ENCODE data around the gene ECD. TPM values are rescaled to one million over a fixed set of nuclear protein-coding genes. Genes with fewer than 3 reads are reported as not detected.

Gene ECD
- total RNA-seq (10 to 100 TPM; 31.1 to 35.3 TPM), polyA plus RNA-seq (10 to 100 TPM; 33.2 to 33.8 TPM)

DNA sequence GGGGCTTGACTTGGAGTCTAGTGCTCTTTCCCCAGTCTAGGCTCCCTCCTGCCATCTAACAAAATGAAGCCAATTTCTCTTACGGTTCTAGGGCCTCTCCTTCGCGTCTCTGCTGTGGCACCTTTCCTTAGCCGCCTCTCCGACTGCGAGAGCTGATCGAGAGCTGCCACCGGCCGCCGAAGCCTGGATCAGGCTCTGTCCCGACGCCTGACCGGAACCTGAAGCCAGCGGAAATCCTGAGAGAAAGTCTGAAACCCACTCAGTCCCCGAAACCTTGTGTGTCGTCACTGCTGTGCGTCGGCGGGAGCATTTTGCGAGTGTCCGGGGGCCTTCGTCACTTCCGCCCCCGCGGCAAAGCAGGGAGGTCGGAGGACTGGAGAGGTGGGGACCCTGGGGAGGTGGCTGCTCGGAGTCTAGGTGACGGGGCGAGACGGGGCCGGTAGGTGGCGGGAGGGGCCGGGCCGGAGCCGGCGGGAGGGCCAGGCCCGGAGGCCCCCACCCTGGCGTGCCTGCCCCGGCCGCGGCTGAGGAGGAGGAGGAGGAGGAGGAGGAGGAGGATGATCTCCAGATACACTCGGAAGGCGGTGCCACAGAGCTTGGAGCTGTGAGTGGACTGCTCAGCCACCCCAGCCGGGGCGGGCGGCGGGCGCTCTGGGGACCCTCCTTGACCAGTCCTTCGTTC lies at the start of gene ECD, which contains the start of gene FAM149B1:
Gene ECD, minus strand, starts transcription at position 226 of the 682 bp plus-strand sequence. CDS start 4,071 bp downstream, outside the sequence.
Gene FAM149B1, plus strand, starts transcription at position 337 of the 682 bp plus-strand sequence. Its CDS starts 221 bp downstream, at position 558.
- no peaks in the 10 kb centered on the region for H3K27me3 Mint-ChIP-seq
- H3K4me3 Mint-ChIP-seq, result peak within 1 kb of the TSS; percentile 97 to 100 (median 100)
- no peaks in the 10 kb centered on the region for H3K27me3 ChIP-seq (ENCODE audit: insufficient read depth, low read length)
- peak within 1 kb of the TSS; percentile 83 to 96 for H3K4me3 ChIP-seq (ENCODE audit: low read length in 2 of 2)
- no peaks in the 10 kb centered on the region for H3K9me3 ChIP-seq (ENCODE audit: control insufficient read depth in 1 of 2, low read length in 2 of 2)
- H3K4me1 Mint-ChIP-seq, result peaks cover 33 to 48% (median 38%) of the 10 kb centered on the region in 4 donors
- intact Hi-C loops (cut with micrococcal nuclease), result loop anchor here (1.0 to 5.0 kb wide), 5 partner anchors 72 to 813 kb away; partner anchors contain the start of genes ANXA7, DNAJB12, DNAJC9 and P4HA1
- H3K27ac Mint-ChIP-seq, result peak within 1 kb of the TSS; percentile 99 to 100 (median 100)
- H3K4me1 ChIP-seq (ENCODE audit: insufficient read depth, low read length), result peaks cover 41% of the 10 kb centered on the region
- peak within 1 kb of the TSS; percentile 93 for H3K27ac ChIP-seq (ENCODE audit: low read depth, low read length)
- no peaks in the 10 kb centered on the region for H3K9me3 Mint-ChIP-seq
- peak; percentile 91 to 94 (median 92) for DNase-seq
- POLR2A ChIA-PET (ENCODE audit: partially characterized antibody), result interaction anchor here (0.6 to 2.8 kb wide), 10 partner anchors 9 to 246 kb away, joined by 3 to 13 read pairs (median 4); partner anchors contain the start of genes ANXA7, DNAJC9, MRPS16 and P4HA1
- peaks cover 8% of the 10 kb centered on the region for H3K36me3 ChIP-seq (ENCODE audit: insufficient read depth, low read length)
- CTCF ChIA-PET (ENCODE audit: partially characterized antibody), result interaction anchor here (1.5 to 4.5 kb wide), 3 partner anchors 9 to 72 kb away, joined by 6 to 63 read pairs (median 39); partner anchors contain the start of genes NUDT13 and P4HA1
- peaks cover 4 to 24% of the 10 kb centered on the region in 2 donors for H3K36me3 Mint-ChIP-seq

DNA sequence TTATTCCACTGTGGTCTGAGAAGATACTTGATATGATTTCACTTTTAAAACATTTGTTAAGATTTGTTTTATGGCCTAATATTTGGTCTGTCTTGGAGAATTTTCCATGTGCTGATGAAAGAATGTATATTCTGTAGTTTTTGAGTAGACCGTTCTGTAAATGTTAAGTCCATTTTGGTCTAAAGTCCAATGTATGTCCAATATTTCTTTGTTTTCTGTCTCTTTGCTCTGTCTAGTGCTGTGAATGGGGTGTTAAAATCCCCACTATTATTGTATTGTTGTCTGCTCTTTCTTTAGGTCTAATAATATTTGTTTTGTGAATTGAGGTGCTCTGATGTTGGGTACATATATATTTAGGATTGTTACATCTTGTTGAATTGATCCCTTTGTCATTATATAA lies 47.9 kb upstream of the ECD start:
- Histone ChIP-seq H3K27ac (ENCODE audit: low read depth, low read length) (no peak overlapping the region), H3K4me3 (ENCODE audit: low read length in 2 of 2) (no peak overlapping the region), H3K36me3 (ENCODE audit: insufficient read depth, low read length) (peaks cover 8% of the 10 kb centered on the region), H3K9me3 (ENCODE audit: control insufficient read depth in 1 of 2, low read length in 2 of 2) (no peaks in the 10 kb centered on the region), H3K4me1 (ENCODE audit: insufficient read depth, low read length) (no peaks in the 10 kb centered on the region), H3K27me3 (ENCODE audit: insufficient read depth, low read length) (no peaks in the 10 kb centered on the region)
- Mint-ChIP-seq H3K4me3 (no peak overlapping the region), H3K36me3 (peaks cover 57 to 71% of the 10 kb centered on the region in 2 donors), H3K9me3 (peaks cover 0 to 1% (median 0%) of the 10 kb centered on the region in 8 donors), H3K27me3 (no peaks in the 10 kb centered on the region), H3K4me1 (peaks cover 0 to 4% (median under 1%) of the 10 kb centered on the region in 4 donors), H3K27ac (no peak overlapping the region)
- CTCF ChIA-PET (ENCODE audit: partially characterized antibody), result no interaction called here
- POLR2A ChIA-PET (ENCODE audit: partially characterized antibody), result no interaction called here
- intact Hi-C loops (cut with micrococcal nuclease), result no loop called here
- DNase-seq, result no peak

- Mint-ChIP-seq H3K36me3 (peaks cover 42 to 46% of the 10 kb centered on the region in 2 donors), H3K27ac (no peak overlapping the region), H3K4me3 (no peak overlapping the region), H3K27me3 (no peaks in the 10 kb centered on the region), H3K4me1 (peaks cover 0 to 4% (median under 1%) of the 10 kb centered on the region in 4 donors), H3K9me3 (peaks cover 0 to 1% (median 0%) of the 10 kb centered on the region in 8 donors)
- no peaks in the 10 kb centered on the region for H3K36me3 ChIP-seq (ENCODE audit: insufficient read depth, low read length)
- H3K27ac ChIP-seq (ENCODE audit: low read depth, low read length), result no peak overlapping the region
- CTCF ChIA-PET (ENCODE audit: partially characterized antibody), result no interaction called here
- DNase-seq, result no peak
- POLR2A ChIA-PET (ENCODE audit: partially characterized antibody), result no interaction called here
- H3K4me3 ChIP-seq (ENCODE audit: low read length in 2 of 2), result no peak overlapping the region
- intact Hi-C loops (cut with micrococcal nuclease), result no loop called here
- H3K9me3 ChIP-seq (ENCODE audit: control insufficient read depth in 1 of 2, low read length in 2 of 2), result no peaks in the 10 kb centered on the region
- H3K27me3 ChIP-seq (ENCODE audit: insufficient read depth, low read length), result no peaks in the 10 kb centered on the region
- H3K4me1 ChIP-seq (ENCODE audit: insufficient read depth, low read length), result no peaks in the 10 kb centered on the region
These were observed 43.5 kb upstream of the ECD start for GRCh38 chr10:73211106-73211811.

DNA sequence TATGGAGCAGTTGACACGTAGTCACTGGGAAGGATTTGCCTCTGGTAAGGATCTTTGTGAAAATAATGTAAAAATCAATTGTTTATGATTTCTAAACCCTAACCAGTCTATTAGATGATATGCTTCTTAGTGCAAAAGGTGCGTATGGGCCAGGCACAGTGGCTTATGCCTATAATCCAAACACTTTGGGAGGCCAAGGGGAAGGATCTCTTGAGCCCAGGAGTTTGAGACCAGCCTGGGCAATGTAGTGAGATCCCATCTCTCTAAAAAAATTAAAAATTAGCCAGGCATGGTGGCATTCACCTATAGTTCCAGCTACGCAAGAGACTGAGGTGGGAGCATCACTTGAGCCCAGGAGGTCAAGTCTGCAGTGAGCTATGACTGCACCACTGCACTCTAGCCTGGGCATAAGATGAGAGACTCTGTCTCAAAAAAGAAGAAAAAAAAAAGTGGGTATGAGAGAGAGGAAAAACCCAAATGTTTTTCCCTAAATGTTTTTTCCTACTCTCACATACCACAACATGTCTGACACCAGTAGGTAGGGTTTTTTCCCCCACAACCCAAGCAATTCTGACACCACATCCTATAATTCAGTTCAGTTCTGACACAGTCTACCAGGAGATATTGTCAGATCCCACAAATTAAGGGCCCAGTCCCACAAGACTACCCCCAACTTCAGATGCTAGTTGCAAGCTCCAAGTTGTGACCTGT lies 42.7 kb upstream of the ECD start:
- CTCF ChIA-PET (ENCODE audit: partially characterized antibody), result no interaction called here

DNA sequence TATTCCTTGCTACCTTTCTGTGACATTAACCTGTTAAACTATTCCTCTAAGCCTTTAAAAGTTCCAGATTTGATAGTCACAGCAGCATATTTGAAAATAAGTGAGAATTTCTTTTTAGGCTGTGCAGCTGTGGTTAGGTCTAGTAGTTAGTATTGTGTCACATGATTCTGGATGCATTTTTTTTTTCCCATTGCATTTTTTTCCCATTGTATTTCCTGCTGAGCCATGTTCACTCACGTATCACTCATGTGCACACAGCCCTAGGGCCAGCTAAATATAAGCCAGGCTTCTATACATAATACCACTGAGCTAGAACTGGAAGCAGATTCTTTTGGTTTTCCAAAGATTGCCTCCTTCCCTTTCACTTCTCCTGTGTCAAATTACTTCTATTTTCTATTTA lies 41.9 kb upstream of the ECD start:
- H3K27ac Mint-ChIP-seq, result no peak overlapping the region
- CTCF ChIA-PET (ENCODE audit: partially characterized antibody), result no interaction called here
- Histone ChIP-seq H3K27me3 (ENCODE audit: insufficient read depth, low read length) (no peaks in the 10 kb centered on the region), H3K36me3 (ENCODE audit: insufficient read depth, low read length) (no peaks in the 10 kb centered on the region), H3K27ac (ENCODE audit: low read depth, low read length) (no peak overlapping the region), H3K9me3 (ENCODE audit: control insufficient read depth in 1 of 2, low read length in 2 of 2) (no peaks in the 10 kb centered on the region), H3K4me3 (ENCODE audit: low read length in 2 of 2) (no peak overlapping the region), H3K4me1 (ENCODE audit: insufficient read depth, low read length) (no peaks in the 10 kb centered on the region)
- intact Hi-C loops (cut with micrococcal nuclease), result no loop called here
- POLR2A ChIA-PET (ENCODE audit: partially characterized antibody), result no interaction called here
- DNase-seq, result no peak
- peaks cover 37 to 42% of the 10 kb centered on the region in 2 donors for H3K36me3 Mint-ChIP-seq
- H3K27me3 Mint-ChIP-seq, result no peaks in the 10 kb centered on the region
- H3K9me3 Mint-ChIP-seq, result peaks cover 0 to 5% (median 0%) of the 10 kb centered on the region in 8 donors
- H3K4me3 Mint-ChIP-seq, result no peak overlapping the region
- H3K4me1 Mint-ChIP-seq, result peaks cover 0 to 4% (median under 1%) of the 10 kb centered on the region in 4 donors

More for the DNA sequence above, 42.7 kb upstream of the ECD start:
- Histone ChIP-seq H3K27ac (ENCODE audit: low read depth, low read length) (no peak overlapping the region), H3K4me1 (ENCODE audit: insufficient read depth, low read length) (no peaks in the 10 kb centered on the region), H3K4me3 (ENCODE audit: low read length in 2 of 2) (no peak overlapping the region), H3K36me3 (ENCODE audit: insufficient read depth, low read length) (no peaks in the 10 kb centered on the region), H3K27me3 (ENCODE audit: insufficient read depth, low read length) (no peaks in the 10 kb centered on the region), H3K9me3 (ENCODE audit: control insufficient read depth in 1 of 2, low read length in 2 of 2) (no peaks in the 10 kb centered on the region)
- no peak for DNase-seq
- POLR2A ChIA-PET (ENCODE audit: partially characterized antibody), result no interaction called here
- intact Hi-C loops (cut with micrococcal nuclease), result no loop called here
- H3K9me3 Mint-ChIP-seq, result peaks cover 0 to 4% (median 0%) of the 10 kb centered on the region in 8 donors
- peaks cover 0 to 4% (median under 1%) of the 10 kb centered on the region in 4 donors for H3K4me1 Mint-ChIP-seq
- H3K27ac Mint-ChIP-seq, result peak overlapping the region in 1 of 7 donors; percentile 8
- no peaks in the 10 kb centered on the region for H3K27me3 Mint-ChIP-seq
- no peak overlapping the region for H3K4me3 Mint-ChIP-seq
- H3K36me3 Mint-ChIP-seq, result peaks cover 37 to 45% of the 10 kb centered on the region in 2 donors

DNA sequence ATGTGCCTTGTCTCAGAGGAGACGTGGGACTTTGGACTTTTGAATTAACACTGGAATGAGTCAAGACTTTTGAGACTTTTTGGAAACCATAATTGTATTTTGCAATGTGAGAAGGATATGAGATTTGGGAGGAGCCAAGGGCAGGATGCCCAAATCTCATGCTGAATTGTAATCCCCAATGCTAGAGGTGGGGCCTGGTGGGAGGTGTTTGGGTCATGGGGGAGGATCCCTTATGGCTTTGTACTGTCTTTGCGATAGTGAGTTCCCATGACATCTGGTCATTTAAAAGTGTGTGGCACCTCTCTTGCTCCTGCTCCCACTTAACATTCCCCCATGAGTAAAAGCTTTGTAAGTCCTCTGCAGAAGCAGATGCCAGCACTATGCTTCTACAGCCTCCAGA lies 40.1 kb upstream of the ECD start:
- Mint-ChIP-seq H3K4me3 (no peak overlapping the region), H3K27me3 (no peaks in the 10 kb centered on the region), H3K36me3 (peaks cover 22 to 24% of the 10 kb centered on the region in 2 donors), H3K4me1 (no peaks in the 10 kb centered on the region), H3K27ac (no peak overlapping the region), H3K9me3 (peaks cover 0 to 5% (median 0%) of the 10 kb centered on the region in 8 donors)
- Histone ChIP-seq H3K4me3 (ENCODE audit: low read length in 2 of 2) (no peak overlapping the region), H3K36me3 (ENCODE audit: insufficient read depth, low read length) (no peaks in the 10 kb centered on the region), H3K4me1 (ENCODE audit: insufficient read depth, low read length) (no peaks in the 10 kb centered on the region), H3K9me3 (ENCODE audit: control insufficient read depth in 1 of 2, low read length in 2 of 2) (no peaks in the 10 kb centered on the region), H3K27ac (ENCODE audit: low read depth, low read length) (no peak overlapping the region), H3K27me3 (ENCODE audit: insufficient read depth, low read length) (no peaks in the 10 kb centered on the region)
- intact Hi-C loops (cut with micrococcal nuclease), result no loop called here
- ChIA-PET POLR2A (ENCODE audit: partially characterized antibody) (interaction anchor here (1.6 kb wide), 1 partner anchor 40 kb away, joined by 3 read pairs; the partner anchor contains the start of gene DNAJC9), CTCF (ENCODE audit: partially characterized antibody) (interaction anchor here (1.9 kb wide), 1 partner anchor 10 kb away, joined by 6 read pairs; no protein-coding TSS in a partner anchor)
- DNase-seq, result no peak

All from CD4-positive, alpha-beta memory T cell (primary cell).